Body of pancreas (tissue), 4 donors: ENCODE results near the gene SELENOT. TPM values are rescaled to one million over a fixed set of nuclear protein-coding genes. Genes with fewer than 3 reads are reported as not detected.
A peak's percentile ranks its signal among the peaks of the same experiment; 100 is the strongest.

Source experiments
- ATAC-seq: fragments of 150-250 bp; one replicate; pipeline ENCODE4 v1.9.1; 2016
- DNase-seq, 4 donors: peaks; one replicate each; pipeline ENCODE4 v3.0.0-alpha.2; 2019
- H3K27ac ChIP-seq, 4 donors: fragments of 200-600 bp; sonication (generic); 1 replicate in 3 of 4; 2 replicates in 1 of 4; pipeline versions ENCODE4 v1.5.1 to v1.6.1; 2016 to 2019; ENCODE audit warnings: mild to moderate bottlenecking in 1 of 4, mixed read lengths in 1 of 4, moderate library complexity in 1 of 4
- H3K27me3 ChIP-seq, 2 donors: fragments of 200-600 bp; sonication (generic); one replicate each; pipeline ENCODE4 v1.6.0; 2016; ENCODE audit warnings: mild to moderate bottlenecking in 1 of 2
- H3K36me3 ChIP-seq, 2 donors: fragments of 200-600 bp; sonication (generic); replicated peaks in 1 of 2; 2 replicates each; pipeline ENCODE4 v1.5.1; 2016; ENCODE audit warnings: low read depth in 2 of 2; ENCODE audit not compliant: insufficient read depth in 1 of 2
- H3K4me1 ChIP-seq: fragments of 200-600 bp; sonication (generic); one replicate; pipeline ENCODE4 v1.6.0; 2016
- H3K4me3 ChIP-seq, 2 donors: fragments of 200-600 bp; sonication (generic); 1 replicate in 1 of 2; 2 replicates in 1 of 2; pipeline ENCODE4 v1.5.1; 2016 to 2019
- H3K9me3 ChIP-seq, 3 donors: fragments of 200-600 bp; sonication (generic); 1 replicate in 2 of 3; 2 replicates in 1 of 3; pipeline ENCODE4 v1.5.1; 2016
- POLR2A ChIP-seq, 3 donors: fragments of 450-650 bp; IDR thresholded peaks; one replicate each; pipeline ENCODE4 v1.6.1; 2016; ENCODE audit warnings: antibody characterized with exemption in 3 of 3, mild to moderate bottlenecking in 2 of 3
- WGBS, 2 donors: methylation state at CpG; one replicate each; pipeline ENCODE4 v1.1.5; 2017; 5-methylcytosine and 5-hydroxymethylcytosine counted together
- intact Hi-C: fragments of 100-400 bp; cut with DNase I; formaldehyde crosslinking; loops from one replicate; pipeline ENCODE4 v1.15.1; 2023
- total RNA-seq, 2 donors: library from RNA; depleted of rRNA; stranded (reverse); fragments of >200 nt; gene quantifications; one replicate each; pipeline ENCODE4 v1.1.0, GENCODE V29; 2016
- TF ChIP-seq, protein P1 (sequence below), 7 experiments: fragments of 450-650 bp in 4 of 7; fragments of 200-600 bp in 3 of 7; sonication (generic) in 3 of 7; IDR thresholded peaks; one replicate each; pipeline ENCODE4 v1.5.1; 2016 to 2019; ENCODE audit warnings: antibody characterized with exemption in 7 of 7

Gene SELENOT
- total RNA-seq, 2 donors from 2014 or later: 20.2 to 21.4 TPM

DNA sequence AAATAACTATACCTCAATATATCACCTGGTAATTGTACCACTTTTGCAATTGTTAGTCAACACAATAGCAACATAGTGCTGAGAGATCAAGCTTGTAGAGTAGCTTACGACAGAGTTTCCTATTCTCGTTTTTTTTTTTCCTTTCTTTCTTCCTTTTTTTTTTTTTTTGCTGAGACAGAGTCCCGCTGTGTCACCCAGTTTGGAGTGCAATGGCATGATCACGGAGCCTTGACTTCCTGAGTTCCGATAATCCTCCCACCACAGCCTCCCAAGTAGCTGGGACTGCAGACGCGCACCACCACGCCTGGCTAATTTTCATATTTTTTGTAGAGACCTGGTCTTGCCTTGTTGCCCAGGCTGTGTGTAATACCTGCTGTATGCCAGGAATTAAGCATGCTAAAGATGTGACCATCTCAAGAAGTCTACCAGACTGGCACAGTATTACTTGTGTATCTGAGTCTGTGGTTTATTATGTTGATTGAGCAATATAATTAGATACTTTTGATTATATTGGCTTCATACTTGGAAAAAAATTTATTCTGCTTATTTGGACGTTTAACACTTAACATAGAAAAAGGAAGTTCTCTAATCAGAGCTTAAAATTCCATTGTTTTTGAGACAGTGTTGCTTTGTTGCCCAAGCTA is 3.0 kb downstream of the SELENOT start:
- H3K4me1 ChIP-seq: peaks cover 61% of the 10 kb centered on the region

DNA sequence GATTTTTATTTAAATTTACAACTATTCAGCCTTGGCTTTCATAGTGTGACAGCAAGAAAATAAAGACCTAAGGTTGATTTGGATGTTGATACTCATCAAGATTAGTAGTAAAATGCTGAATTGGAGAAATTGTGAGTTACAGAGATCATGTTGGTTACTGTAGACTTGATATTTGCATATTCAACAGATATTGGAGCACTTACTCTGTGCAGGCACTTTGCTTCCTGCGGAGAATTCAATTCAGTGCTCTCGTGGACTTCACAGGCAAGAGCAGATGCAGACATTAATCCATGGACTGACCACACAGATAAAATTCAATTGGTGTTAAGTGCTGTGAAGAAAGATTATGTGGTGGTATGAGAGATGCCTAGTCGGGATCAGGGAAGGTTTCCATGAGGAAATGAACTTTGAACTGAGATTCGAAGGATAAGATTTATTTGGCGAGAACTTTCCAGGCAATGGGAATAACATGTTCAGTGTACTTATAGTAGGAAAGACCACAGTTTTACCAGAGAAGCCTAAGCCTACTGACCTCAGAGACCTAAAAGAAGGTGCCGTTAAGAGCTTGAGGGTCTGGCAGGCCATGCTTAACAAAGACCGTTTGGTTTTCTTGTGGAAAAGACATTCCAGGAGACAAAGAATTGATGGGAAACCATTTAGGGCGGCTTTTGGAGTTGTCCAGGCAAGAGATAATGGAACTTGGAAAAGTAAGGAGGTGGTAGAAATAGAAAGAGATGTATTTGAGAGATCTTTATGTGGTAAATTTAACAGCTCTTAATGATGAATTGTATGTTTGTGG is 4.3 kb downstream of the SELENOT start:
- no peak for DNase-seq
- TF ChIP-seq POLR2A (IDR thresholded peaks at IDR 0.05): no peak
- TF ChIP-seq, protein P1, sequence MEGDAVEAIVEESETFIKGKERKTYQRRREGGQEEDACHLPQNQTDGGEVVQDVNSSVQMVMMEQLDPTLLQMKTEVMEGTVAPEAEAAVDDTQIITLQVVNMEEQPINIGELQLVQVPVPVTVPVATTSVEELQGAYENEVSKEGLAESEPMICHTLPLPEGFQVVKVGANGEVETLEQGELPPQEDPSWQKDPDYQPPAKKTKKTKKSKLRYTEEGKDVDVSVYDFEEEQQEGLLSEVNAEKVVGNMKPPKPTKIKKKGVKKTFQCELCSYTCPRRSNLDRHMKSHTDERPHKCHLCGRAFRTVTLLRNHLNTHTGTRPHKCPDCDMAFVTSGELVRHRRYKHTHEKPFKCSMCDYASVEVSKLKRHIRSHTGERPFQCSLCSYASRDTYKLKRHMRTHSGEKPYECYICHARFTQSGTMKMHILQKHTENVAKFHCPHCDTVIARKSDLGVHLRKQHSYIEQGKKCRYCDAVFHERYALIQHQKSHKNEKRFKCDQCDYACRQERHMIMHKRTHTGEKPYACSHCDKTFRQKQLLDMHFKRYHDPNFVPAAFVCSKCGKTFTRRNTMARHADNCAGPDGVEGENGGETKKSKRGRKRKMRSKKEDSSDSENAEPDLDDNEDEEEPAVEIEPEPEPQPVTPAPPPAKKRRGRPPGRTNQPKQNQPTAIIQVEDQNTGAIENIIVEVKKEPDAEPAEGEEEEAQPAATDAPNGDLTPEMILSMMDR (IDR thresholded peaks at IDR 0.05): no peak
- Histone ChIP-seq H3K4me1 (peaks cover 51% of the 10 kb centered on the region), H3K9me3 (no peaks in the 10 kb centered on the region), H3K4me3 (no peak overlapping the region), H3K36me3 (peaks cover 0 to 2% of the 10 kb centered on the region in 2 donors), H3K27me3 (no peaks in the 10 kb centered on the region), H3K27ac (no peak overlapping the region)
- ATAC-seq: no peak
- WGBS, 2 donors: 50 to 52% methylated on average over 8 of the region's 8 CpGs
- intact Hi-C loops: no loop called here

More for the DNA sequence above, 3.0 kb downstream of the SELENOT start:
- intact Hi-C loops: no loop called here
- Histone ChIP-seq H3K36me3 (peaks cover 0 to 2% of the 10 kb centered on the region in 2 donors), H3K27me3 (no peaks in the 10 kb centered on the region), H3K27ac (peak overlapping the region in 1 of 4 donors; percentile 40), H3K4me3 (no peak overlapping the region), H3K9me3 (no peaks in the 10 kb centered on the region)
- WGBS, 2 donors: 61 to 80% methylated on average over 9 of the region's 9 CpGs
- TF ChIP-seq, protein P1 (IDR thresholded peaks at IDR 0.05): no peak
- TF ChIP-seq POLR2A (IDR thresholded peaks at IDR 0.05): no peak
- DNase-seq (peak in 1 of 4 donors; percentile 10), ATAC-seq (no peak)

DNA sequence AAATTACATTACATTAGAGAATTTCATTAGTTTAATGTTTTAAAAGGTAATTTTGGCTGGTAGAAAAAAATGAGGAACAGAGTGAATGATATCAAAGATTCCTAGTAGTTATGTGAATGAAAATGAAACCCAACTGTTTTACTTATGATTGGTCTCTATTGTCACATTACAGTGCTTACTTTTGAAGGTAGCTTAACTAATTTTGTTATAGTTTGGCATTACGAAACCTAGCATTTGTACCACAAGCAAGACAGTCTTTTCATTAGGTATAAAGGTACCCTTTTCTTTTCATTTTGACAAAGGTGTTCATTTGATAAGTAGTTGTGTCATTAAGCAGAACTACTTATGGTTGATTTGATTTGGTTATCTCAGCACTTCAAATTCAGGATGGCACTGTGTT is 6.9 kb downstream of the SELENOT start:
- TF ChIP-seq, protein P1 (IDR thresholded peaks at IDR 0.05): no peak
- no peak for TF ChIP-seq POLR2A (IDR thresholded peaks at IDR 0.05)
- DNase-seq (no peak), ATAC-seq (no peak)
- no peak overlapping the region for H3K4me3 ChIP-seq
- H3K36me3 ChIP-seq: peaks cover 0 to 2% of the 10 kb centered on the region in 2 donors
- no peaks in the 10 kb centered on the region for H3K27me3 ChIP-seq
- intact Hi-C loops: no loop called here
- peaks cover 47% of the 10 kb centered on the region for H3K4me1 ChIP-seq
- H3K9me3 ChIP-seq: no peaks in the 10 kb centered on the region
- H3K27ac ChIP-seq: no peak overlapping the region
- 0% methylated on average over 1 of the region's 1 CpG for WGBS, 2 donors

DNA sequence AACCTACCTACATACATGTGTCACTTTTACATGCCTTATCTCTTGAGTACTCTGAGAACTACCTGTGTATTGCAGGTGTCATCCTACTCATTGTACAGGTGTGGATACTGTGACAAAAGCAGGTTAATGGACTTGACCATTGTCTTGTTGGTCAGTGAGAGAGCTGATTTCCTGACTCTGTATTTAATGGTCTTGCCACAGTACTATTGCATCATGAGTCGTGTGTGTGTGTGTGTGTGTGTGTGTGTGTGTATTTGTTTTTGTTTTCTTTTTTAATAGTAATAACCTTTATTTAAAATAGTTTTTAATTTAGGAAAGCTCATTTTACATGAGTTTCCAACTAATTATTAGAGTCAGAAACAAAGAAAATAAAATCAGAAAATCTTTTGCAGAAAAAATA is 7.7 kb downstream of the SELENOT start:
- ATAC-seq (no peak), DNase-seq (no peak)
- Histone ChIP-seq H3K27ac (no peak overlapping the region), H3K4me1 (peaks cover 39% of the 10 kb centered on the region), H3K27me3 (no peaks in the 10 kb centered on the region), H3K4me3 (no peak overlapping the region), H3K9me3 (no peaks in the 10 kb centered on the region), H3K36me3 (peaks cover 0 to 2% of the 10 kb centered on the region in 2 donors)
- 27 to 38% methylated on average over 1 of the region's 1 CpG for WGBS, 2 donors
- TF ChIP-seq, protein P1 (IDR thresholded peaks at IDR 0.05): no peak
- TF ChIP-seq POLR2A (IDR thresholded peaks at IDR 0.05): no peak
- intact Hi-C loops: no loop called here
